ENCODE measurements around the gene CUL2.
"Not testable (repeated sequence)": the region's sequence is repeated elsewhere in the genome, so short reads cannot be mapped to it uniquely, and the experiment has no call there.

The CUL2 gene

DNA sequence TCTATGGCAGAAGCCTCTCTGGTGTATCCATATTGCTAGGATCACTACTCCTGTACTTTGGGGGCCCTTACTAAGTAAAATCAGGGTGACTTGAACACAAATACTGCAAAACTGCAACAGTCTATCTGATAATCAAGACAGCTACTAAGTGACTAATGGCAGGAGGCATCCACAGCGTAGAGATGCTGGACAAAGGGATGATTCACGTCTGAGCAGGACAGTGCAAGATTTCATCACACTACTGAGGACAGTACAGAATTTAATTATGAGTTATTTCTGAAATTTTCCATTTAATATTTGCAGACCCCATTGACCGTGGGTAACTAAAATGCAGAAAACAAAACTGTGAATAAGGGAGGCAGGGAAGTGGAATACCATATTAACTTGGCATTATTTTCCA is 10.4 kb downstream of the CUL2 start:
- no peak for DNase-seq (ENCODE audit: low spot score)

GRCh38 chr10:35079265-35079664 is 10.9 kb downstream of the CUL2 start:
- DNase-seq (ENCODE audit: low spot score) = no peak

GRCh38 chr10:35075228-35075627 is 14.9 kb downstream of the CUL2 start:
- no peak for DNase-seq (ENCODE audit: low spot score)

DNA sequence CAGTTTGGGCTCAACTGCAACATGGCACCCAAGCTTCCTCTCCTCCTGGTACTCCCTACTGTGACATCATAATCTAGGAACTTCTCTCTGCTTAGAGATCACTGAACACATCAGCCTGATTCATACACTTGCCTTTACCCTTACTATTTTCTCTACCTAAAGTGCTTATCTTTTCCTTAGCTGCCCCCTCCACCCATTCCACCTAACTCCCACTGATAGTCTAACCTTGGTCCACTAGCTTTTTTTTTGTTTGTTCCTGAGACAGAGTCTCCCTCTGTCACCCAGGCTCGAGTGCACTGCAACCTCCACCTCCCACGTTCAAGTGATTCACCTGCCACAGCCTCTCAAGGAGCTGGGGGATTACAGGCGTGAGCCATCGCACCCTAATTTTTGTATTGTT is 15.9 kb downstream of the CUL2 start:
- no peak for DNase-seq (ENCODE audit: low spot score)

GRCh38 chr10:35070521-35070920 is 19.6 kb downstream of the CUL2 start:
- no peak for DNase-seq (ENCODE audit: low spot score)

DNA sequence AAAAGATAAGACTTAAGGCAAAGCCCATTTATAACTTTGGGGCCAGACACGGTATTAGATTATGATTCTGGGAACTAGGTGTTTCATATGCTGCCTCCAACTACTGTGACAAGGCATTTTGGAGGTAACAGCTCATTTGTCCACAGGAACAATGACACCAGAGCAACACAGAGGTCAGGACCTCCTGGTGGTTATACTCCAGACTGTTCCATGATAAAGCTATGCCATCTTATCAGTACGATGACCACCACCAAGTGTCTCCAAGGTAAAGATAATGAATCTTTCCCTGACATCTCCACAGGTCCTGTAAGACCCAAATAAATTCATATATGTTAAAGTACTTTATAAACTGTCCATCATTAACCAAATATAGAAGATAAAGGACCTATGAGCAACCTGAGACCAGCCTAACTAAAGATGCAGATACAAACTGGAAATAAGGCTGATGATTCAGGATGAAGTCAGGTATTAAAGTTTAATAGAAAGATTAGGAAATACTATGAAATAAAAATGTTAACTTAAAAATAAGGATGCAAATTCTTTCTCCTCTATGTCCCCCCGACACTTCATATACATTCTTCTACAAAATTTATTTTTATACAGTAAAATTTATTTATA is 26.2 kb downstream of the CUL2 start:
- no peak for DNase-seq (ENCODE audit: low spot score)

- no peak for DNase-seq (ENCODE audit: low spot score)
Observed at GRCh38 chr10:35059481-35059880, 30.7 kb downstream of the CUL2 start.

DNA sequence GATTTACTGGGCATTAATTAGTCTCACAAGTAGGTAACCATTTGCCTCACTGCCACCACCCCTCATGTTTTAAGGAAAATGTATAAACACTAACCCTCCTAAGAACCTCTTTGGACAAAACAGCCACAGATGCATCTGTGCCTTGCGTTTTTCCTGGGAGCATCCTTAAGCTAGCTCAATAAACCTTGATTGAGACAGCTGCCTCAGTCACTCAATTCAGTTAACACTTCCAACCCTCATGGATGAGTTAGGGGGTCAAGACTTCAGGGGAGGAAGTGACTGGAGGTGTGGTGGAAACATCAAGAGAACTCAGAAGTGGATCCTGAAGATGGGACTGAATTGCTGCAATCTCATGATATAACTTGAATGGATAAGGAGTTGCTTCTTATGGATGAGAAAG is 31.5 kb downstream of the CUL2 start:
- no peak for DNase-seq (ENCODE audit: low spot score)

DNA sequence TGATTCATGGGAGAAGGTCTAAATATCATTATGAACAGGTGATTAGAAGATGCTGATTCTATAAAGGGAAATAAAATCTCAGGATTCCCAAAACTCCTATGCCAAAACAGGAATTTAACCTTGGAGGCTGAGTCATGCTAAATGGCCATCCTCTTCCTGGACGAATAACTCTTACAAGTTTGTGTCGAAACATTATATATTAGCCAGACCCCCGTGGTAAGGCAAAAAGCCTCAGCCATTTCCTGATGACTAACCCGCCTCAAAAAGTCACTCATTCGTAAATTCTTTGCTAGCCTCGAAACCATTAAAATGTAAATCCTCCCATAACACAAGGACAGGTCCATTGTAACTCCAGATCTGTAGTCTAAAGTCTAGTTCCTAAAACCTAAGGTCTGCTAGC is 32.0 kb downstream of the CUL2 start:
- DNase-seq (ENCODE audit: low spot score) = no peak

- DNase-seq (ENCODE audit: low spot score) = no peak
Observed at GRCh38 chr10:35056686-35057085, 33.5 kb downstream of the CUL2 start.

GRCh38 chr10:35056133-35056532 is 34.0 kb downstream of the CUL2 start:
- no peak for DNase-seq (ENCODE audit: low spot score)

- DNase-seq (ENCODE audit: low spot score) = no peak
Observed at GRCh38 chr10:35050568-35050967, 39.6 kb downstream of the CUL2 start.

DNA sequence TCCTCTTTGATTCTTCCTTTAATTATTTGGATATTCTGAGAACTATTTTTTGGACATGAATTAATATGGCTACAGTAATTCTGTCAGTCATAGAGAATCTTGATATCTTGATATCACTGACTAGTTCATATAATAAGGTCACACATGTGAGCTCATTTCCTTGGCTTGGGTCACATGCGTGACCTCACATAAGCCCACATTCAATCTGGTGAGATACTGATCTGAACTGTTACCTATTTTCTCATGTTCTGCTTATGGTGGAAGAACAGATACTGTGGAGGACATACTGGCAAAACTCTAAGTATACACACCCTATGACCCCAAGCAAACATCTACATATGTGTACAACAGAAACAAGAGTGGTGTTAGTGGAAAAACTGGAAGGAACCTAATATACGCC is 44.1 kb downstream of the CUL2 start:
- DNase-seq (ENCODE audit: low spot score) = no peak

DNA sequence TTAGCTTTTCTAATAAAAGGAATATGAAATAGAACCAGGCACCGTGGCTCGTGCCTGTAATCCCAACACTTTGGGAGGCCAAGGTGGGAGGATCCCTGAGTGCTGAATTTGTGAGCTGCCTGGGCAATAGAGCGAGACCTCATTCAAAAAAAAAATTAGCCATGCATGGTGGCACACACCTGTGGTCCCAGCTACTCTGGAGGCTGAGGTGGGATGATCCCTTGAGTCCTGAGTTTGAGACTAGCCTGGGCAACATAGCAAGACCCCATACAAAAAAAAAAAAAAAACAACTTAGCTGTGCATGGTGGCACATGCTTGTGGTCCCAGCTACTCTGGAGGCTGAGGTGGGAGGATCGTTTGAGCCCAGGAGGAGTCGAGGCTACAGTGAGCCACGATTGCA is 44.9 kb downstream of the CUL2 start:
- DNase-seq (ENCODE audit: low spot score) = not testable (repeated sequence)

GRCh38 chr10:35043796-35044344 is 46.3 kb downstream of the CUL2 start:
- no peak for DNase-seq (ENCODE audit: low spot score)

DNA sequence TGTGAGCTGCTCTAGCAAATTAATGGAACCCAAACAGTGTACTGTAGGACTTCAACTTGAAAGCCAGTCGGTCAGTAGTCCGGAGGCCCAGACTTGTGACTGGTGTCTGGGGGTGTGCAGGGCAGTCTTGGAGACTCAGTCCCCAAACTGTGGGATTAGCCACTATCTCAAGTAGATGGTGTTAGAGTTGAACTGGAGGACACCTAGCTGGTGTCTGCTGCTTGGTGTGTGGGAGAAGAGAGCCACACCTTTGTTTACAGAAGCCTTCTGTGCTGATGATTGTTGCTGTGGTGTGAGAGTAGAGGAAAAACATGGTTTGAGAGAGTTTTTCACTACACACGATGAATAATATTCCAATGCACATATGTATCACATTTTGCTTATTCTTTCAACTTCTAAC is 47.4 kb downstream of the CUL2 start:
- DNase-seq (ENCODE audit: low spot score) = no peak

DNA sequence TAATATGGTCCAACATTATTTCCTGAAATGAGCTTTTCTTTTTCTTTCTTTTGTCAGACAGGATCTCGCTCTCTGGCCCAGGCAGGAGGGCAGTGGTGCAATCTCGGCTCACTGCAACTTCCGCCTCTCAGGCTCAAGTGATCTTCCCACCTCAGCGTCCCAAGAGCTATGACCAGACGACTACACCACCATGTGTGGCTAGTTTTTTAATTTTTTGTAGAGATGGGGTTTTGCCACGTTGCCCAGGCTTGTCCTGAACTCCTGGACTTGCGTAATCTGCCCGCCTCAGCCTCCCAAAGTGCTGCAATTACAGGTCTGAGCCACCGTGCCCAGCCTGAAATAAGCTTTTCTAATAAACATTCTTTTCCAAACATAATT is 48.6 kb downstream of the CUL2 start:
- DNase-seq (ENCODE audit: low spot score) = no peak

- peak; percentile 62 for DNase-seq (ENCODE audit: low spot score)
Observed at GRCh38 chr10:35040760-35041501, 49.2 kb downstream of the CUL2 start.

GRCh38 chr10:35037104-35037503 is 53.0 kb downstream of the CUL2 start:
- no peak for DNase-seq (ENCODE audit: low spot score)

- DNase-seq (ENCODE audit: low spot score) = no peak
Observed at GRCh38 chr10:35035606-35036005, 54.5 kb downstream of the CUL2 start.

- no peak for DNase-seq (ENCODE audit: low spot score)
Observed at GRCh38 chr10:35027567-35027966, 62.6 kb downstream of the CUL2 start.

DNA sequence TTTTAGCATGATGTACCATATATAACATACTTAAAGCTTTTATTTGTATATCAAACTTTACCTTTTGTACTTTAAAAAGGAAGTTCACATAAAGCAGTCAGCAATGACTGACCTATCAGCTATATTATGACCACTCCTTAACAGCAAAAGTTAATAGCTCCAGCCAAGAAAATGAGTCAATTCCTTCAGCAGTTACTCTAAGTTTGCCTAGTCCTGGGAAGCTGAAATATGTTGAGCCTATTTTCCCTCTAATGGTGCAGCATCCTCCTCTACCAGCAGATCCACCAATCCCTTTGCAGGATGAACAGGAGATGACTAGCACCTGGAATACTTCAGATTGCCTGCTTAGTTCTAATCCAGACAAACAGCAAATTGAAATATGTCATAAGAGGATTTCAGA is 64.2 kb downstream of the CUL2 start:
- DNase-seq (ENCODE audit: low spot score) = no peak

GRCh38 chr10:35020481-35020880 is 69.7 kb downstream of the CUL2 start:
- DNase-seq (ENCODE audit: low spot score) = no peak
